ENCODE measurements around the gene NUDT6. TPM values are rescaled to one million over a fixed set of nuclear protein-coding genes. Genes with fewer than 3 reads are reported as not detected.
A peak's percentile ranks its signal among the peaks of the same experiment; 100 is the strongest.
"Not testable (repeated sequence)": the region's sequence is repeated elsewhere in the genome, so short reads cannot be mapped to it uniquely, and the experiment has no call there.

NUDT6 gene
- total RNA-seq, 4 donors from 2014 or later, result 3.0 to 6.5 (median 5.6) TPM

GRCh38 chr4:122857160-122857559 is 65.2 kb downstream of the NUDT6 start:
- peaks cover 7 to 70% (median 51%) of the 10 kb centered on the region in 4 donors for H3K4me1 ChIP-seq
- no peak overlapping the region for H3K27ac ChIP-seq (replicated peaks in 1 of 4)
- intact Hi-C loops (cut with DNase I), result no loop called here
- no peak overlapping the region for H3K4me3 ChIP-seq
- H3K36me3 ChIP-seq, result no peaks in the 10 kb centered on the region
- no peak for TF ChIP-seq CTCF (IDR thresholded peaks at IDR 0.05)
- TF ChIP-seq POLR2A (IDR thresholded peaks at IDR 0.05; ENCODE audit: low read depth), result no peak
- no peak for TF ChIP-seq POLR2AphosphoS5 (IDR thresholded peaks at IDR 0.05)
- TF ChIP-seq EP300 (IDR thresholded peaks at IDR 0.05), result no peak
- H3K27me3 ChIP-seq, result no peaks in the 10 kb centered on the region
- H3K9me3 ChIP-seq, result no peaks in the 10 kb centered on the region
- WGBS, result 90% methylated on average over 2 of the region's 2 CpGs
- no peak for DNase-seq (ENCODE audit: extremely low spot score)

GRCh38 chr4:122855353-122855890 is 67.0 kb downstream of the NUDT6 start:
- no peaks in the 10 kb centered on the region for H3K9me3 ChIP-seq
- no peak for DNase-seq (ENCODE audit: extremely low spot score)
- H3K36me3 ChIP-seq, result no peaks in the 10 kb centered on the region
- intact Hi-C loops (cut with DNase I), result no loop called here
- H3K4me1 ChIP-seq, result peaks cover 7 to 61% (median 43%) of the 10 kb centered on the region in 4 donors
- 72% methylated on average over 2 of the region's 2 CpGs for WGBS
- peak overlapping the region; percentile 60 to 78 (median 76) for H3K27ac ChIP-seq (replicated peaks in 1 of 4)
- no peak for TF ChIP-seq CTCF (IDR thresholded peaks at IDR 0.05)
- TF ChIP-seq POLR2A (IDR thresholded peaks at IDR 0.05; ENCODE audit: low read depth), result no peak
- TF ChIP-seq POLR2AphosphoS5 (IDR thresholded peaks at IDR 0.05), result no peak
- no peak for TF ChIP-seq EP300 (IDR thresholded peaks at IDR 0.05)
- no peaks in the 10 kb centered on the region for H3K27me3 ChIP-seq
- H3K4me3 ChIP-seq, result peak overlapping the region in 1 of 4 donors; percentile 36

- Histone ChIP-seq H3K27ac (replicated peaks in 1 of 4) (peak overlapping the region; percentile 60 to 78 (median 76)), H3K4me1 (peaks cover 7 to 61% (median 43%) of the 10 kb centered on the region in 4 donors), H3K36me3 (no peaks in the 10 kb centered on the region), H3K27me3 (no peaks in the 10 kb centered on the region), H3K4me3 (peak overlapping the region; percentile 26 to 45 (median 32)), H3K9me3 (no peaks in the 10 kb centered on the region)
- no peak for TF ChIP-seq EP300 (IDR thresholded peaks at IDR 0.05)
- TF ChIP-seq POLR2AphosphoS5 (IDR thresholded peaks at IDR 0.05), result no peak
- TF ChIP-seq POLR2A (IDR thresholded peaks at IDR 0.05; ENCODE audit: low read depth), result no peak
- no peak for TF ChIP-seq CTCF (IDR thresholded peaks at IDR 0.05)
- DNase-seq (ENCODE audit: extremely low spot score), result no peak
- 32% methylated on average over 10 of the region's 10 CpGs for WGBS
- intact Hi-C loops (cut with DNase I), result no loop called here
Observed at GRCh38 chr4:122854447-122855352, 67.7 kb downstream of the NUDT6 start.

GRCh38 chr4:122851568-122851967 is 70.8 kb downstream of the NUDT6 start:
- Histone ChIP-seq H3K27ac (replicated peaks in 1 of 4) (no peak overlapping the region), H3K27me3 (no peaks in the 10 kb centered on the region), H3K36me3 (no peaks in the 10 kb centered on the region), H3K4me1 (peaks cover 3 to 39% (median 28%) of the 10 kb centered on the region in 4 donors), H3K9me3 (no peaks in the 10 kb centered on the region), H3K4me3 (no peak overlapping the region)
- intact Hi-C loops (cut with DNase I), result no loop called here
- no peak for TF ChIP-seq POLR2AphosphoS5 (IDR thresholded peaks at IDR 0.05)
- TF ChIP-seq CTCF (IDR thresholded peaks at IDR 0.05), result no peak
- no peak for TF ChIP-seq POLR2A (IDR thresholded peaks at IDR 0.05; ENCODE audit: low read depth)
- no peak for DNase-seq (ENCODE audit: extremely low spot score)

GRCh38 chr4:122849789-122850188 is 72.6 kb downstream of the NUDT6 start:
- H3K27me3 ChIP-seq; H3K36me3 ChIP-seq; H3K9me3 ChIP-seq; H3K27ac ChIP-seq (replicated peaks in 1 of 4); intact Hi-C loops (cut with DNase I); DNase-seq (ENCODE audit: extremely low spot score); H3K4me3 ChIP-seq: not testable (repeated sequence)
- WGBS, result 100% methylated on average over 1 of the region's 3 CpGs
- peaks cover 0 to 26% (median 16%) of the 10 kb centered on the region in 4 donors for H3K4me1 ChIP-seq

All from esophagus muscularis mucosa (tissue), 4 donors.